GM10266 (cell line): ENCODE measurements around the gene OSBPL10.
A peak's percentile ranks its signal among the peaks of the same experiment; 100 is the strongest.

Source experiments
- DNase-seq: peaks from one replicate; pipeline ENCODE4 v3.0.0; 2012; ENCODE audit errors: extremely low spot score
- TF ChIP-seq, protein P1 (sequence below): IDR thresholded peaks from 2 replicates; pipeline ENCODE4 v1.5.1; 2012; ENCODE audit warnings: mild to moderate bottlenecking, low read depth; ENCODE audit not compliant: control insufficient read depth, insufficient read depth; ENCODE audit errors: missing control alignments

Gene OSBPL10, protein sequence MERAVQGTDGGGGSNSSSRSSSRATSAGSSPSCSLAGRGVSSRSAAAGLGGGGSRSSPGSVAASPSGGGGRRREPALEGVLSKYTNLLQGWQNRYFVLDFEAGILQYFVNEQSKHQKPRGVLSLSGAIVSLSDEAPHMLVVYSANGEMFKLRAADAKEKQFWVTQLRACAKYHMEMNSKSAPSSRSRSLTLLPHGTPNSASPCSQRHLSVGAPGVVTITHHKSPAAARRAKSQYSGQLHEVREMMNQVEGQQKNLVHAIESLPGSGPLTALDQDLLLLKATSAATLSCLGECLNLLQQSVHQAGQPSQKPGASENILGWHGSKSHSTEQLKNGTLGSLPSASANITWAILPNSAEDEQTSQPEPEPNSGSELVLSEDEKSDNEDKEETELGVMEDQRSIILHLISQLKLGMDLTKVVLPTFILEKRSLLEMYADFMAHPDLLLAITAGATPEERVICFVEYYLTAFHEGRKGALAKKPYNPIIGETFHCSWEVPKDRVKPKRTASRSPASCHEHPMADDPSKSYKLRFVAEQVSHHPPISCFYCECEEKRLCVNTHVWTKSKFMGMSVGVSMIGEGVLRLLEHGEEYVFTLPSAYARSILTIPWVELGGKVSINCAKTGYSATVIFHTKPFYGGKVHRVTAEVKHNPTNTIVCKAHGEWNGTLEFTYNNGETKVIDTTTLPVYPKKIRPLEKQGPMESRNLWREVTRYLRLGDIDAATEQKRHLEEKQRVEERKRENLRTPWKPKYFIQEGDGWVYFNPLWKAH

DNA sequence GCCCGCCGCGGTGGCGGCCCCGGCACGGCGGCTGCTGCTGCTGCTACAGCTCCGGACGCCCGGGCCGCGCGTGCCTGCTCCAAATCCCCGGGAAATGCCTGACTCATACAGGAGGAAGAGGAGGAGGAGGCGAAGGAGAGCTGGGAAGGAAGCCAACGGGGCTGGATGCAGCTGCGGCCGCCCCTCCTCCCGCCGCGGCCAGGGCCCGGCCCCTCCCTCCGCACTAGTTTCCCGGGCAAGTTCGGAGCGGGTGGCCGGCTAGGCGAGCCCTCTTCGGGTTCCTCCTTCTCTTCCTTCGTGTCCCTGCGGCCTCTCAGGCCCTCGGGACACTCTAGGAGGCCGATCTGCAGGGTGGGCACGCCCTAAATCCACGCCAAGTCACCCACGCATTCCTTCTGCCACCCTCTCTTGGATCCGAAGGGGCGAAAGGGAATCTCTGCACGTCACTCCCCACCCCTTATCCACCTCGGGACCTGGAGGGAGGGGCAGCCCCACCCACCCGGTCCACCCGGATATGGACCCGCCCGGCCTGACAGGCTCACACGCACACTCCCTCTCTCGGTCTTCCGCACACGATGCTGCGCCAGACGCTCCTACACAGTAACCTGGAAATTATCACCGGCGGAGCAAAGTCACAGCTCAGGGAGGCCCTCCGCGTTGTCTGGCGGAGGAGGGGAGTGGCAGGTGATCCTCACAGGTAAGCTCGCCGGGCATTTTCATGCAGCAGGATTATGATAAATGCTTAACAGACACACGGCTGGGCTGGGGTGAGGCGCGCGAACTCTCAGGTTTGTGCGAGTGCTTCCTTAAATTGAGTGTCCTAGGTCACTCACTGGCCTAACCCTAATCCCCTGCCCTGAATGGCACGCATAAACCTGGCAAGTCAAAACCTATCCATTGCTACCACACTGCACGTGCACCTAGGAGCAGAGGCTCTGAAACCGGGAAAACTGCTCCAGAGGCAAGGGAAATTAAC, at the start of gene OSBPL10, which contains the start of gene ZNF860:
Gene OSBPL10 (minus strand): TSS at position 57 of the 976 bp plus-strand sequence. CDS start 83 bp downstream, outside the sequence.
Gene ZNF860 (plus strand): TSS at position 545 of the 976 bp plus-strand sequence. CDS start 7,330 bp downstream, outside the sequence.
- TF ChIP-seq, protein P1, sequence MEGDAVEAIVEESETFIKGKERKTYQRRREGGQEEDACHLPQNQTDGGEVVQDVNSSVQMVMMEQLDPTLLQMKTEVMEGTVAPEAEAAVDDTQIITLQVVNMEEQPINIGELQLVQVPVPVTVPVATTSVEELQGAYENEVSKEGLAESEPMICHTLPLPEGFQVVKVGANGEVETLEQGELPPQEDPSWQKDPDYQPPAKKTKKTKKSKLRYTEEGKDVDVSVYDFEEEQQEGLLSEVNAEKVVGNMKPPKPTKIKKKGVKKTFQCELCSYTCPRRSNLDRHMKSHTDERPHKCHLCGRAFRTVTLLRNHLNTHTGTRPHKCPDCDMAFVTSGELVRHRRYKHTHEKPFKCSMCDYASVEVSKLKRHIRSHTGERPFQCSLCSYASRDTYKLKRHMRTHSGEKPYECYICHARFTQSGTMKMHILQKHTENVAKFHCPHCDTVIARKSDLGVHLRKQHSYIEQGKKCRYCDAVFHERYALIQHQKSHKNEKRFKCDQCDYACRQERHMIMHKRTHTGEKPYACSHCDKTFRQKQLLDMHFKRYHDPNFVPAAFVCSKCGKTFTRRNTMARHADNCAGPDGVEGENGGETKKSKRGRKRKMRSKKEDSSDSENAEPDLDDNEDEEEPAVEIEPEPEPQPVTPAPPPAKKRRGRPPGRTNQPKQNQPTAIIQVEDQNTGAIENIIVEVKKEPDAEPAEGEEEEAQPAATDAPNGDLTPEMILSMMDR = no peak
- DNase-seq = peak; percentile 16

DNA sequence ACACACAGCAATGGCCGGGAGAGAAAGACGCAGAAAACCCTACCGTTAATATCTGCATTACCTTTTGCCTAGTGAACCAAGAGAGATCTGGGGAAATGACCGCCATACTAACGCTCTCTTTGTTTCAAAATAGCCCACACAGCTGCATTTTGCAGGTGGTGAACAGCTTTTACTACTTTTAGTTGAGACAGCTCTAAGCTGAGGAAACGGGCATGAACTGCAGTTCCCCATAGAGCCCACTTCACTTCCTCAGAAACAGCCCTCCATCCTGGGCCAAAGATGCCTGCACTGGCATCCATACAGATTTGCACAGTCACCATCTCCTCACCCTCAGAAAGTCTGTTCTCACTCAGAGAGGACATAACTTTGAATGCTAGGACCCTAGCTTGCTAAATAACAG, 45.5 kb upstream of the OSBPL10 start:
- TF ChIP-seq, protein P1 = no peak
- DNase-seq = no peak

DNA sequence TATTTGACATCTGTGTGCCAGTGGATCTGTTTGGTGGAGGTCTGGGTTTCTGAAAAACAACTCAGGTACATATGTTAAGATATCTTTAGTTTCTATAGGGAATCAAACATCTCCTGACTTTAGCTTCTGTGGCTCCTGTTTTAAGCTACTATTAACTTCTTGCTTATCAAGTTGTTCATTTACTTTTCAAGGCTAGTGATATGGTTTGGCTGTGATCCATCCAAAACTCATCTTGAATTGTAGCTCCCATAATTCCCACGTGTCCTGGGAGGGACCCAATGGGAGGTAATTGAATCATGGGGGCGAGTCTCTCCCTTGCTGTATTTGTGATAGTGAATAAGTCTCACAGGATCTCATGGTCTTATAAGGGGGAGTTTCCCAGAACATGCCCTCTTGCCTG, 41.9 kb upstream of the OSBPL10 start:
- no peak for DNase-seq

DNA sequence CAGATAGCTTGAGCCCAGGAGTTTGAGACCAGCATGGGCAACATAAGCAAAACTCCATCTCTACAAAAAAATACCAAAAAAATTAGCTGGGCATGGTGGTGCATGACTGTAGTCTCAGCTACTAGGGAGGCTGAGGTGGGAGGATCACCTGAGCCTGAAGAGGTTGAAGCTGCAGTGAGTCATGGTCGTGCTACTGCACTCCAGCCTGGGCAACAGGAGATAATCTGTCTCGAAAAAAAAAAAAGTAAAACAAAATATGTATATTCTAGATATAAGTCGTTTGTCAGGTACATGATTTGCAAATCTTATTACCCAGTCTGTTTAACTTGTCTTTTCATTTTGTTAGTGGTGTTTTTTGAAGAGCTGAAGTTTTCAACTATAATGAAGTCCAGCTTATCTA, 40.7 kb upstream of the OSBPL10 start:
- TF ChIP-seq, protein P1 = no peak
- DNase-seq = no peak

More for the DNA sequence above, 41.9 kb upstream of the OSBPL10 start:
- TF ChIP-seq, protein P1 = no peak

DNA sequence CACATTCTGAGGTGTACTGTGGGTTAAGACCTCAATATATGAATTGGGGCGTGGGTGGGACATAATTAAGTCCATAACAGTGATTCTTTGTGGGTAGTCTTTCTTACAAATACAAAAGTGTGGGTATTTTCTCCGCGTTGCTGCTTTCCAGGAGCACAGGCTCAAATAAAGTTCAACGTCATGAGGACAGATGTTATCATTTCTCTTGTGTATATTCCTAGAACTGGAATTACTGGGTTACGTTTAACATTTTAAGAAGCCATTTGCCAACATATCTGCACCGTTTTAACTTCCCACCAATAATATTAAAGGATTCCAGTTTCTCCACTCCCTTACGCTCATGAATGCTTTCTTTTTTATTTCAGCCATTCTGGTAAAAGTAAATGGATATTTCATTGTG, 40.1 kb upstream of the OSBPL10 start:
- no peak for DNase-seq
- TF ChIP-seq, protein P1 = no peak

DNA sequence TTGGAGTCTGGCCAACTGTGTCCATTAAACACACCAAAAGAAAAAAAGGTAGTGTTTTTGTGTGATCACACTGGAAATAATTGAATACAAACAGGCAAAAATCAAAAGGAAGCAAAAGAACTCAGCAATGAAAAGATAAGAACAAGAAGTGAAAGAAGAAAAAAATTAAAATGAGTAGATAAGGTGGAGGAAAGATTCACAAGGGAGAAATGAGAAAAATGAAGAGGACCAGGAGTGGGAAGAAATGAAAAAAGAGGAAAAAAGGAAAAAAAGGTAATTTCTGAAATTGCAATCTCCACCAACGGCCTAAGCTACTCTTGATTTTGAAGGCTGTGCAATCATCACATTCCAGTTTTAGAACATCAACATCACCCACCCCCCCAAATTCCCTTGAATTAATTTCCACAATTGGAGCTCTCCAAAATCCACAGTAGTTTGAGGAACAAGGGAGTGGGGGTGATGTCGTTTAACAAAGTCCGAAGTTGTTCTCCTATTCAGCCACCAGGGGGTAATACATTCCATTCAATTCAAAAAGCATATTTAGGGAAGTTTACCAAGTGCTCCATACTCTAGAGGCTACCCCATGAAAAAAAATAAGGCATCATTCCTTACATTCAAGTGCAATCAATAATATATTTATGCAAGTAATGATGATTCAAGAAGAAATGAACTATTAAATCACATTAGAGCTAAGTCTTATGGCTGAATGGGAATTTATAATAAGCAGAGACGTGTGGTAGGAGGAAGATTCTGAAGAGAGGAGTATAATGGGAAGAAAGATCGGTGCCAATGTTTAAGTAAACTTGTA, 37.9 kb upstream of the OSBPL10 start:
- TF ChIP-seq, protein P1 = peak; percentile 52
- peak; percentile 40 for DNase-seq
